GM12864 (cell line): ENCODE results near the gene MAGEB17.
"Not testable (repeated sequence)": the region's sequence is repeated elsewhere in the genome, so short reads cannot be mapped to it uniquely, and the experiment has no call there.

Source experiments
- DNase-seq: peaks from one replicate; pipeline ENCODE4 v3.0.0-alpha.2; 2011; ENCODE audit warnings: low read depth
- H3K4me3 ChIP-seq: 2 replicates; pipeline ENCODE4 v1.5.1; 2011; ENCODE audit warnings: mild to moderate bottlenecking, low read depth, low read length, control low read depth
- CTCF ChIP-seq: IDR thresholded peaks from 2 replicates; pipeline ENCODE4 v1.5.1; 2011; ENCODE audit warnings: low read depth, mild to moderate bottlenecking, moderate library complexity, low read length, control low read depth, inconsistent platforms; ENCODE audit errors: missing control alignments

The MAGEB17 gene

GRCh38 chrX:16171944-16172343 is 4.7 kb downstream of the MAGEB17 start:
- no peak for DNase-seq
- TF ChIP-seq CTCF, result no peak
- H3K4me3 ChIP-seq, result no peak overlapping the region

GRCh38 chrX:16172391-16172790 is 5.1 kb downstream of the MAGEB17 start:
- no peak for TF ChIP-seq CTCF
- H3K4me3 ChIP-seq, result no peak overlapping the region
- DNase-seq, result no peak

GRCh38 chrX:16175329-16176061 is 8.2 kb downstream of the MAGEB17 start:
- H3K4me3 ChIP-seq, result no peak overlapping the region
- DNase-seq, result no peak
- TF ChIP-seq CTCF, result no peak

GRCh38 chrX:16177260-16177659 is 10.0 kb downstream of the MAGEB17 start:
- DNase-seq, result no peak
- H3K4me3 ChIP-seq, result no peak overlapping the region
- TF ChIP-seq CTCF, result no peak

- not testable (repeated sequence) for DNase-seq, H3K4me3 ChIP-seq
Measured at GRCh38 chrX:16183843-16184242, 16.6 kb downstream of the MAGEB17 start.

- no peak for DNase-seq
- no peak for TF ChIP-seq CTCF
Measured at GRCh38 chrX:16185725-16186136, 18.4 kb downstream of the MAGEB17 start.

GRCh38 chrX:16186380-16187007 is 19.2 kb downstream of the MAGEB17 start:
- no peak overlapping the region for H3K4me3 ChIP-seq
- TF ChIP-seq CTCF, result no peak
- no peak for DNase-seq

More at GRCh38 chrX:16185725-16186136, 18.4 kb downstream of the MAGEB17 start:
- no peak overlapping the region for H3K4me3 ChIP-seq
